Kidney tubule cell (primary cell): ENCODE results near the gene TM6SF1.

ENCODE experiments used
- DNase-seq: peaks from one replicate; pipeline ENCODE4 v3.0.0-alpha.2; 2018; ENCODE audit warnings: low spot score

The TM6SF1 gene

GRCh38 chr15:83174891-83175290 is 67.4 kb downstream of the TM6SF1 start:
- no peak for DNase-seq

GRCh38 chr15:83178390-83178789 is 70.9 kb downstream of the TM6SF1 start:
- DNase-seq = no peak

- DNase-seq = peak; percentile 7
These were observed 71.5 kb downstream of the TM6SF1 start for GRCh38 chr15:83178869-83179325.

DNA sequence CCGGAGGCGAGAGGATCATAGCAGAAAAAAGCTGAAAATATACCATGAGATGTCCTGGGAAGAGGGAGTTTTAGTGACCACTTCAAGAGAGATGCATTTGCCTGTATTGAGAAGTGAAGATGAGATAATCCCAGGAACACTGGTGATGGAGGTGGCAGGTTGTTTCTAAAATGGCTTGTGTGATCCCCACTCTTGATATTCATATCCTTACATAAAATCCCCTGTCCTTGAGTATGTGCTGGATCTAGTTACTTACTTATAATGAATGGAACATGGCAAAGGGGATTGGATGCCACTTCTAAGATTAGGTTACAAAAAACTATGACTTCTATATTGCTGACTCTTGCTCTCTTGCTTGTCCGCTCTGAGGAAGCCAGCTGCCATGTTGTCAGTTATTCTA is 78.1 kb downstream of the TM6SF1 start:
- DNase-seq = no peak
